NCI-H2171 treated with DMSO at 0.1 percent for 48 hours (cell line): Measurements from ENCODE around the gene SKIL.

Experiments used
- DNase-seq: peaks from one replicate; lab custom pipeline; 2025; lab: John Stamatoyannopoulos, UW

SKIL gene

DNA sequence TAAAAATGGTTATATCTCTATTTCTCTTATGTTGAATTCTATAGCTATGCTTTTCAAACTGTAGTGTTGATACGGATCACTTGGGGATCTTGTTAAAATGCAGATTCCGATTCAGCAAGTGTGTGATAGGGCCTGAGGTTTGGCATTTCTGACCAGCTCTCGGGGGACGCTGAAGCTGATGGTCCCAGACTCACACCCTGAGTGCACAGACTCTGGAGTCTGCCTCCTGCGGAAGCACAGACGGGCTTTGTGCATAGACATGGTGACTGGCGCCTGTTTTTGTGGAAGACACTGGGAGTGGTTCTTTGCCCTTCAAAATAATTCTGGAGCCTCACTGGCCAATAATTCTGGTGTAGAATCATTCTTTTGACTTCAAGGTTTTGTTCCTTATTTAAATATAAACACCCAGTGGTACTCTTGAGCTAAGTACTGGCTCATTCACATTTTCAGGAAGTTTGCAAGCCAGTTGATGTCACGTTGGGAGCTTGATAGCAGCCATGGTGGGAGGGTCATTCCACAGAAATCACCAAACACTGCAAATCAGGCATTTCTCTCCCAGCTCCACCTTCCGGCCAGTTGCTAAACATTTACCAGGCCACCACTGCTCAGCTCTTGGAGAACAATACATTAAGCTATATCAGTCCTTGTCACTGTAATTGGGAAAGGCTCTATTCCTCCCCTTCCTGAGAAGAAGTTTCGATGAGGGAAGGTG is 80.3 kb downstream of the SKIL start:
- no peak for DNase-seq

DNA sequence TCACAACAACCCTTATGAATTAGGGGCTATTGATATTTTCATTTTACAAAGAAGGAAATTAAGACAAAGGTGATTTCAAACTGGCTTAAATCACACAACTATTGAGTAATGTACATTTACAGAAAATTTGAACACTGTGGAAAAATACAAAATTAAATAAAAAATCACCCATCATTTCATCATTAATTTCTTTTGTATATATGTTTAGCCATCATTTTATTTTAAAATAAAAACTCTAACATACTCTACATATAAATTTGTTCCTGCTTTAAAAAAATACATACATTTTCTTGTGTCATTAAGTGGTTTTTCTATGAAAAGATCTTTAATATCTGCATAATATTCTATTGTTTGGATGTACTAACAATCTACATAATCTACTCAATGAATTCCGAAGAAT is 81.3 kb downstream of the SKIL start:
- DNase-seq = no peak

DNA sequence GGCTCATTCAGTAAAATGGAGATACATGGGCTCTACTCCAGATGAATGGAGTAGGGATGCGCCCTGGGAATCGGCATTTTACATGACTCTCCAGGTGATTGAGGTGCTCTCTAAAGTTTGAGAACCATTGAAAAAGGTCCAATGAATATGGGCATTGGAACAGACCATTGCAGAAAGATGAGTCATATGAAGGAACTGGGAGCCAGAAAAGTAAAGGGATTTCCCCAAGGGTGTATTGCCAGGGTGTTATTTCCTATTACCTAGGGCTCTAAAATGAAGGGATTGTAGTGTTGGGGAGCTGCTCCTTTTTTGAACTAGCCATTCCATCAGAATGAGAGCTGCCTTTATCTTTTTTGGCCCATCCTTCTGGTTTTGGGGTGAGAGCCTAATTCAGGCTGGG is 82.8 kb downstream of the SKIL start:
- no peak for DNase-seq

DNA sequence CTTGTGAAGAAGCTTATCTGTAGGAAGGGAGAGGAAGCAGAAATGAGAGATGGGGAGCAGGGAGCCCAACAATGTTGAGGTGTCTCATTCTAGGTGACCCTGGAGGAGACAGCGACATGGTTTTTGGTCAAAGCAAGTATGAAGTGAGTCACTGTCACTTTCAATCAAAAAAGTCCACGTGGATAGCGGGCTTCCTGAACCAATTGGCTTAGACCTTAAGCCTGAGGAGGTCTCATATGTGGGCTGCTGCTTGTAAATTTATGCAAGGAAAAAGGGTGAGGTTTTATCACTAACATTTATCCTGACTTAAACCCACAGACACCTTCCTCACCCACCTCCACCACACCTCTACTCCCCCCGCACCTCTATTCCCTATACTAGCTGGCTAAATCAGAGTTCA is 83.9 kb downstream of the SKIL start:
- DNase-seq = no peak

DNA sequence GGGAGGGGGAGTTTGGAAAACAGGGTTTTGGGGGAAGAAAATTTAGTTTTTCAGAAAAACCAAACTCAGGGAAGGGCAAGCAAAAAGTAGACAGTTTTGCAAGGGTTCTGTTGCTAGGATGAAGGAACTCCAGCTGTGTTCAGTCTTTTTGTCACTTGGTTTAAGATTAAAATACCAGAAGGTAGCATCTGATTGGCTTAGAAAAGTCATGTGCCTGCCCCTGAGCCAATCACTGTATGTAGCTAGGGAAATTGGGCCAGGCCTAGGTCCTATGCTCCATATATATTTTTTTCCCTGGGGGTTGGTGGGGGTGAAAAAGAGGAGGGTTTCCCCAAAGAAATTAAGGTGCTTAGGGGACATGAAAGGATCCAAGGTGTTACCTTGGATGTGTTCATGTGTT is 85.4 kb downstream of the SKIL start:
- no peak for DNase-seq

DNA sequence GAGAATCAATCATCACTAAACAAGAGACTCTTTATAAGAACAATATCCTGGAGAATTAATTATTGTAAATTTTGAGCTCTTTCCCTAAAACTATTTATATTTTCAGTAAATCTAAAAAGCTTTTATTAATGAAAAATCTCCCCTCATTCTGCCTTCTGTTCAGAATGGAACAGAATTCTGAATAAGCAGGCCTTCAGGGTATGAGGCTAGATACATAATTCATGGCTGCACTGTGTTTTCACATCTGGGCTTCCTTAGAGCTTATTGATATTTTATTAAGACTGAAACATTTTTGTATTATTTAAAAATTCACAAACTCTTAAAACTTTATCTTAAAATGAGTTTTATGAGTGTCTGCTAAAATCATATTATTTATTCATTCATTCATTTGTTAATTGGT is 85.9 kb downstream of the SKIL start:
- no peak for DNase-seq
